Ectodermal cell (in vitro differentiated cells): ENCODE results near the gene HORMAD2.

Experiments used
- H3K27ac ChIP-seq: 2 replicates; pipeline ENCODE4 v1.7.0; 2013; ENCODE audit warnings: mild to moderate bottlenecking, low read depth, low read length; ENCODE audit not compliant: insufficient read depth, poor library complexity, severe bottlenecking
- H3K27me3 ChIP-seq: 2 replicates; pipeline ENCODE4 v1.7.0; 2013; ENCODE audit warnings: mild to moderate bottlenecking, low read length; ENCODE audit not compliant: insufficient read depth, control insufficient read depth, poor library complexity, severe bottlenecking
- H3K36me3 ChIP-seq: one replicate; pipeline ENCODE4 v1.7.0; 2013; ENCODE audit warnings: low read length; ENCODE audit not compliant: control insufficient read depth, insufficient read depth
- H3K4me1 ChIP-seq: one replicate; pipeline ENCODE4 v1.7.0; 2013; ENCODE audit warnings: low read length; ENCODE audit not compliant: control insufficient read depth, insufficient read depth
- H3K4me3 ChIP-seq: 2 replicates; pipeline ENCODE4 v1.7.0; 2013; ENCODE audit warnings: low read depth, low read length, control low read depth; ENCODE audit not compliant: insufficient read depth
- H3K9me3 ChIP-seq: 2 replicates; pipeline ENCODE4 v1.7.0; 2013; ENCODE audit warnings: mild to moderate bottlenecking, low read length, moderate library complexity; ENCODE audit not compliant: control insufficient read depth
- WGBS, 2 experiments: methylation state at CpG; one replicate each; pipeline ENCODE4 v1.1.7; 2013; ENCODE audit warnings: missing lambda C conversion rate in 2 of 2; 5-methylcytosine and 5-hydroxymethylcytosine counted together

The HORMAD2 gene

DNA sequence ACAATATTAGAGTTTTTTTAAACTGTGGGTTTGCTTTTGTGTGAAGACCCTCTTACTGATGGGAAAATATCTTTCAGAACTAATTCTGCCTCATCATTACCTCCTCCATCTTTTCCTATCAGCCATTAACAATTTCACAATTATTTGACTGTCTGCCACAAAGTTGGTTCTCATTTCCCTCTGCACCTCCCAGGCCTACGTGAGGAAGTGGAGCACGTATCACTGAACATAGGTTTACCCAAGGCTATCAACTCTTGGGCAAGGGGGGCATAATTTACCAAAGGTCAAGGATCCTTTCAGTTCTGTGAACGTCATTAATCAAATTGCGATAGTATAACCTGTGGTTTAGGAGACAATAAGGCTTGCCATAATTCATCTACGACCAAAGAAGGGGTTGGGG is 106.2 kb downstream of the HORMAD2 start:
- 91 to 94% methylated on average over 5 of the region's 5 CpGs for WGBS, 2 experiments
- Histone ChIP-seq H3K4me3 (no peak overlapping the region), H3K27ac (no peak overlapping the region), H3K36me3 (no peaks in the 10 kb centered on the region), H3K9me3 (no peaks in the 10 kb centered on the region), H3K4me1 (no peaks in the 10 kb centered on the region), H3K27me3 (no peaks in the 10 kb centered on the region)

DNA sequence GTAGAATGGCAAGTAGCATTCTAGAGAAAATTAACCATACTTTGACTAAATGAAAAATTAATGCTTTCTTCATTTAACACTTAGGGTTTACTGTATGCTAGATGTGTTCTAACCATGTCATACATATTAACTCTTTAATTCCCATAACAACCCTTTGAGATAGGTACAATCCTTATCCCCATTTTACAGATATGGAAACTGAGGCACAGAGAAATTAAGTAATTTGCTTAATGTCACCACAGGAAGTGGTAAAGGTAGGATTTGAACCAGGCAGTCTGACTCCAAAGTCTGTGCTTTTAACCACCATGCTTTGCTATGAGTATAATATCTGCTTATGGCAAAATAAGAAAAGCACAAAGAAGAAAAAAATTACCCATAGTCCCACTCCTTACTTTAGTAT is 106.8 kb downstream of the HORMAD2 start:
- Histone ChIP-seq H3K36me3 (no peaks in the 10 kb centered on the region), H3K27me3 (no peaks in the 10 kb centered on the region), H3K4me1 (no peaks in the 10 kb centered on the region), H3K9me3 (no peaks in the 10 kb centered on the region), H3K4me3 (no peak overlapping the region), H3K27ac (no peak overlapping the region)

DNA sequence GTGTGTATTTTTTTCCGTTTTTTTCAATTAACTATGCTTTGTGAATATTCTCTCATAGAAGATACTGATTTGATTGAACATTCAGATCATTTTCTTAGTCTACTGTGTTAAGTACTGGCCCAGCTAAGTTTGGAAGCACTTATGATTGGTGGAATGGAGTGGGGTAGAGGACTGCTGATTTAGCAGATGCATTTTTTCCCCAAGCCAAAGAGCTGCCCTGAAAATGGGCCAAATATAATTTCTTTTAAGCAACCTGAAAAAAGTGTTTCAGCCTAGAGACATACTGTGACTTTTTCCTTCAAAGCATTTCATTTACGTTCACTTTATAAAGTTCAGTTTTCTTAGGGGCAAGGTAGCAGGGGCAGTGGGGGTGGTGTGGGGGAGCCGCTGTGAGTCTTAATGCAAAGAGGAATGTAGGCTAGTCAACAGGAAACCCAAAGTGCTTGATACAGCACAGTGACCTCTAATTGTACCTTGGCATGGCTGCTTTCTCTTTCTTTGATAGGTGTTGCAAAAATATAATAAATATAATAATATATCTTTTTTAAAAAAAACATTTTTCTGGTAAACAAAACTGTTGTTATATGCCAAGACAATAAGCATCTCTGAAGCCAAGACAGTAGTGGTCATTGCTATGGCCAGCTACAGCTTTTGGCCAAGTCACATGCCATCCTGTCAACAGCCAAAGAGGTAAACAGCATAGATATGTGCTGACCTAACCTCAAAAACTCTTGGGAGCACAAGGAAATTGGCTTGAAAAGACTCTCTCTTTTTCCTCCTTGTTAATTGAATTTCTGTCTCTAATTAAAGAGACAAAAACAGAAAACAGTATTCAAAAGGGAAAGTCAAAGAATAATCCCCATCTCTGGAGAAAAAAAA is 107.5 kb downstream of the HORMAD2 start:
- H3K27ac ChIP-seq: no peak overlapping the region
- WGBS, 2 experiments: 88 to 92% methylated on average over 2 of the region's 3 CpGs

DNA sequence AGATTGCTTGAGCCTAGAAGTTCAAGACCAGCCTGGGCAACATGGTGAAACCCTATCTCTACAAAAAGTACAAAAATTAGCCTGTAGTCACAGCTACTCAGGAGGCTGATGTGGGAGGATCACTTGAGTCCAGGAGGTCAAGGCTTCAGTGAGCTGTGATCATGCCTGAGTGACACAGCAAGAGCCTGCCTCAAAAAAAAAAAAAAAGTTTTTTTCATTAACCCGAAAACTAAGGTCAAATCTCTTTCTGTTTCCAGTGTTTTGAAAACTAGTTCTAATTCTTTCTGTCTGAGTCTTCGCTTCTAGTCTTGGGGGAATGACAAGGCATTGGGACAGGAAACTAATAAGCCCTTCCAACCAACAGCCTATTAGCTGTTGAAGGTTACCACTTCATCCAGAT is 108.6 kb downstream of the HORMAD2 start:
- no peaks in the 10 kb centered on the region for H3K36me3 ChIP-seq
- H3K9me3 ChIP-seq: no peaks in the 10 kb centered on the region
- WGBS, 2 experiments: 94 to 97% methylated on average over 2 of the region's 2 CpGs
- H3K4me3 ChIP-seq: no peak overlapping the region
- no peaks in the 10 kb centered on the region for H3K27me3 ChIP-seq
- H3K27ac ChIP-seq: no peak overlapping the region
- H3K4me1 ChIP-seq: no peaks in the 10 kb centered on the region

More for the DNA sequence above, 107.5 kb downstream of the HORMAD2 start:
- Histone ChIP-seq H3K4me3 (no peak overlapping the region), H3K36me3 (no peaks in the 10 kb centered on the region), H3K27me3 (no peaks in the 10 kb centered on the region), H3K4me1 (no peaks in the 10 kb centered on the region), H3K9me3 (no peaks in the 10 kb centered on the region)

DNA sequence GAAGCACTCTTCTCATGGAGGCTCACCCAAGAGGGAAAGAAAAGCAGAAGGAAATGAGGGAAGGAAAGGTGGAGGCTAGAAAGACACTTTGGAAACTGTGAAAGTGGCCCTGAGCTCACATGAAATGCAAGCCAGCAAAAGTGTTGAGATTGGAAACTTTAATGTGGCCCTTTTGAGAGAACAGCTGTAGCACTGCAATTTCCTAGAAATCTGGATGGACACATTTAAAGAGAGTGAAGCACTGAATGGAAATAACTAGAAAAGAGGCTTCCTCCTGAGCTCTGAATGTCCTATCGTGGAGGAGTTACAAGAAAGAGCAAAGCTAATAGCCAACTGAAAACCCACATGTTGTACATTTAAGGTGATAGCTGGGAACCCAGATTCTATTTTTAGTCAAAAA is 110.3 kb downstream of the HORMAD2 start:
- no peaks in the 10 kb centered on the region for H3K4me1 ChIP-seq
- no peak overlapping the region for H3K4me3 ChIP-seq
- WGBS, 2 experiments: 96 to 100% methylated on average over 1 of the region's 1 CpG
- no peaks in the 10 kb centered on the region for H3K36me3 ChIP-seq
- H3K27me3 ChIP-seq: no peaks in the 10 kb centered on the region
- H3K9me3 ChIP-seq: no peaks in the 10 kb centered on the region
- H3K27ac ChIP-seq: no peak overlapping the region

DNA sequence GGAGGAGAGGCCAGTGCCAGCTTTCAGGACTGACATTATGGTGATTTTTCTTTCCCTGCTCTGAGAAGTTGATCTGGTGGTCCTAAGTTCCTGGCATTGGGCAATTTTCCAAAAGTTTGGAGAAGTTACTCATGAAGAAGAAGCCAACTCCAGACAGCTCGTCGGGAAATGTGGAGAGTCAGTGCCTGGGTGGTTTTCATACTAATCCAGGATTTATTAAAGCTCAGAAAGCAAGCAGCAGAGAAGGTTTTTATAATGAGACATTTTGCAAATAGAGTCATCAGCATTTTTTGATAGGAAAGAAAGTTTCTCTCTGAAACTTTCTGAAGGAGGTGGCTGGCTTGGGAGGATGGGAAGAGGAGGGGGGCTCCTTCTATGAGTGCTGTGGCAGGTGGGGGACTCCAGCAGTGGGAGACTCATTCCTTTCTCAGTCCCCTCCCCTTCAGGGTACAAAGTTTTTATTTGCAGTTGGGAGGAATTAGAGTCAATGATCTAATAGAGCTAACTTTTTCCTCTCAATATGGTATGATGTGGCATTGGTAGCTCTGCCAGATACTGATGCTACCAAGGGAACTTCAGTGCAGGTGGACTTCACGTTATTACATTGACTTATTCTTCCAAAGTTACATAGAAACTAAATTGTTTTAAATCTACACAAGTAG is 110.9 kb downstream of the HORMAD2 start:
- Histone ChIP-seq H3K36me3 (no peaks in the 10 kb centered on the region), H3K27ac (no peak overlapping the region), H3K4me1 (peaks cover 4% of the 10 kb centered on the region), H3K27me3 (no peaks in the 10 kb centered on the region), H3K4me3 (no peak overlapping the region), H3K9me3 (no peaks in the 10 kb centered on the region)
- 89 to 94% methylated on average over 2 to 3 of the region's 3 CpGs for WGBS, 2 experiments

DNA sequence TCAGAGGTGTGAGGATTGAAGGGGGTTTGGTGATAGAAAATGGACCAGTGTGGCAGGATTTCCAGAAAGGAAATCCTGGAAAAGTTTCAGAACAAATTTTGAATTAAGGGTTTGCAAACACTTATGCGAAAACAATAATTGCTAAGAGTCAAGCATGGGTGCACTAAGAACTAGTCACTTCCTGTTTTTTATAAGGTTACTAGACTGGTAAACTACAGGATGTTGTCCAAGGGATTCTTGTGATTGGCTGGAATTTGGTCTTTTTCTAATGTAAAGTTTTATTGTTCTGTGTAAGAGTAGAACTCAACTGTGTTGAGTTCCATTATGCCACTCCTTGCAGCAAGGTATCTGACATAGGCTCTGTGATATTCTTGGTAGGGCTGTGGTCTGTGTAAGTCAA is 112.2 kb downstream of the HORMAD2 start:
- Histone ChIP-seq H3K27ac (no peak overlapping the region), H3K9me3 (no peaks in the 10 kb centered on the region), H3K4me3 (no peak overlapping the region), H3K36me3 (no peaks in the 10 kb centered on the region), H3K27me3 (no peaks in the 10 kb centered on the region), H3K4me1 (peaks cover 9% of the 10 kb centered on the region)
- WGBS, 2 experiments: 97 to 100% methylated on average over 1 of the region's 1 CpG

DNA sequence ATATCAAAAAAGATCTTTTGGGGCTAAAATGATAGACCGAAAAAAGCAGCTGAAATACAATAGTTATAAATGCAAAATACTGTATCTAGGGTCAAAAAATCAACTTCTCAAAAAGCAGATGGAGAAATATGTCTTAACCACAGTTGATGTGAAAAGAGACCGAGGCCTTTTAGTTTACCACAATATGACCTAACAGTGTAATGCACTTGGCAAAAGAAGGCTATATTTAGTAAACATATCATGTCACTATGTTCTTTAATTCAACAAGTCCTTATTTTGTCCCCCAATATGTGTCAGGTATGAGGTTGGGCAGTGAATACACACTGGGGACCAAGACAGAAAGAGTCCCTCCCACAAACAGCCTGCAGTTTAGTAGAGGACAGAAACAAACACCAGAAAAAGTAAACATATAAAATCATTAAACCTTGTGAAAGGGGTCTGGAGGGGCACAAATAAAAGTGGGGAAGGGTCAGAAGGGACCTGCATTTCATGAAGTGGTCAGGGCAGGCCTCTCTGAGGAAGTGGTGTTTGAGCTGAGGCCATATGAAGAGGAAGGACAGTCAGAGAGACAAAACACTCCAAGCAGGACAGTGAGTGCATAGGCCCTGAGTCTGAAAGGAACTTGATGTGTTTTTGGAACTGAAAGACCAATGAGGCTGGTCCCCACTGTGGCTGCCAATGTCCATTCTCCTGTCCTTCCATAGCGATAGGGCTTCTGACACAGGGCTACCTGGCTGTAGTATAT is 112.9 kb downstream of the HORMAD2 start:
- Histone ChIP-seq H3K27me3 (no peaks in the 10 kb centered on the region), H3K27ac (no peak overlapping the region), H3K9me3 (no peaks in the 10 kb centered on the region), H3K4me3 (no peak overlapping the region), H3K4me1 (peaks cover 9% of the 10 kb centered on the region), H3K36me3 (no peaks in the 10 kb centered on the region)
- 96 to 100% methylated on average over 2 to 3 of the region's 3 CpGs for WGBS, 2 experiments

DNA sequence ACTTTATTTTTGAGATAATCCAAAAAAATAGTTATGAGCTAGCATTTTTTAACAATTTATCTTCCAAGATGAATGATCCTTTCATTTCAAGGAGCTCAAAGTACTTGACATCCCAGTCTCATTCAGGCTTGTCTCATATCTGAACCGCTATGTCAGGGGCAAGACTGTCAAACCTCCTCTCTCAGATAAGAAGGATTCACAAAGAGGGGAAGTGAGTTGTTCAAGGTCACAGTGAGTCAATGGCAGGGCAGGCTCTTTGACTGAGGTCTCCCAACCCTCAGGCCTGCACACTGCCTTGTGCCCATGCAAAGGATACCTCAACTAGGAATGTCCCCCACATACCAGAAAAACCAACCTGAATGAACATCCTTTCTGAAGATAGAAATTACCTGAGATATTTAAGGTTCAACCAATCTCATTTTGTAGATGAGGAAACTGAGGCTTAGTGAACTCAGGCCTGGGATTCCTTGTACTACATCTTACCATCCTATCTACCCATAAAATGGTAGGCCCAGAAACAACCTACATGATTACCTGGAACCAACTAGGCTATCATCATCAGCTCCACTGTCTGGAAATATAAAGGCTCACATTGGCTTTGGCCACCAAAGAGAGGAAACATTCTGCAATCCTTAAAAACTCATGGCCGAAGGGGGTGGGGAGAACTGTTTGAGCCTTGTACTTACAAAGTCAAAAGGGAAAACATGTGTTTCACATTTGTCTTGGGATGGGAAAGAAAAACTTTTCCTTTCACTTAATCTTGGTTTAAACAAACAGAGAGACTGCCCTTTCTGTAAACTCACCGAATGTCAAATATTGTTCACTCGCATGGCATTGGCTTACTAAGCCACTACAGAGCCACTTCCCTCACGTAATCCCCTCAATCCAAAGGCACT is 115.2 kb downstream of the HORMAD2 start:
- Histone ChIP-seq H3K36me3 (no peaks in the 10 kb centered on the region), H3K27me3 (no peaks in the 10 kb centered on the region), H3K4me3 (no peak overlapping the region), H3K4me1 (peaks cover 9% of the 10 kb centered on the region), H3K27ac (no peak overlapping the region), H3K9me3 (no peaks in the 10 kb centered on the region)
- 85 to 86% methylated on average over 5 of the region's 5 CpGs for WGBS, 2 experiments
